ENCODE results near the gene ABCG2. TPM values are rescaled to one million over a fixed set of nuclear protein-coding genes. Genes with fewer than 3 reads are reported as not detected.

ABCG2 gene
- polyA plus RNA-seq, 2 of the 4 experiments (the other 2 are of a cell fraction): 27.9 to 55.3 TPM

- no peak for FAIRE-seq
- Histone ChIP-seq H3K9me3 (no peaks in the 10 kb centered on the region), H3K4me3 (no peak overlapping the region), H3K4me1 (no peaks in the 10 kb centered on the region), H3K27ac (no peak overlapping the region), H3K4me2 (no peak overlapping the region)
- ATAC-seq: no peak
- CTCF ChIA-PET: no interaction called here
- no peak for DNase-seq (ENCODE audit: low read depth in 1 of 2, low spot score in 1 of 2)
- no peak for TF ChIP-seq HES2 (IDR thresholded peaks at IDR 0.05)
- TF ChIP-seq HOXB13 (CRISPR knock-in tag; IDR thresholded peaks at IDR 0.05; ENCODE audit: low read depth): no peak
- TF ChIP-seq FOSB (CRISPR knock-in tag; IDR thresholded peaks at IDR 0.05): no peak
- TF ChIP-seq EHF (CRISPR knock-in tag; IDR thresholded peaks at IDR 0.05): no peak
- no peak for TF ChIP-seq PHF8 (IDR thresholded peaks at IDR 0.05; ENCODE audit: borderline replicate concordance, low read depth)
- TF ChIP-seq NFE2L2 (conservative IDR thresholded peaks at IDR 0.05; ENCODE audit: low read length): no peak
- TF ChIP-seq RAD21 (conservative IDR thresholded peaks at IDR 0.05 in 1 of 2, IDR thresholded peaks at IDR 0.05 in 1 of 2): no peak
- no peak for TF ChIP-seq HMGXB4 (CRISPR knock-in tag; IDR thresholded peaks at IDR 0.05; ENCODE audit: borderline replicate concordance)
- no peak for TF ChIP-seq CBX8 (IDR thresholded peaks at IDR 0.05)
- no peak for TF ChIP-seq MYC (IDR thresholded peaks at IDR 0.05; ENCODE audit: borderline replicate concordance, low read length)
- no peak for TF ChIP-seq POLR2AphosphoS2 (conservative IDR thresholded peaks at IDR 0.05; ENCODE audit: low read length)
- TF ChIP-seq HEYL (CRISPR knock-in tag; IDR thresholded peaks at IDR 0.05): no peak
- TF ChIP-seq FOXS1 (CRISPR knock-in tag; IDR thresholded peaks at IDR 0.05): no peak
- TF ChIP-seq MAX (IDR thresholded peaks at IDR 0.05): no peak
- TF ChIP-seq MAZ (IDR thresholded peaks at IDR 0.05; ENCODE audit: borderline replicate concordance, low read depth, low read length): no peak
- TF ChIP-seq RNF2 (IDR thresholded peaks at IDR 0.05; ENCODE audit: borderline replicate concordance, low read depth): no peak
- no peak for TF ChIP-seq JUN (IDR thresholded peaks at IDR 0.05)
- TF ChIP-seq JUNB (IDR thresholded peaks at IDR 0.05): no peak
- TF ChIP-seq ZSCAN20 (CRISPR knock-in tag; IDR thresholded peaks at IDR 0.05): no peak
- no peak for TF ChIP-seq HOXA7 (CRISPR knock-in tag; IDR thresholded peaks at IDR 0.05)
- POLR2A ChIA-PET: no interaction called here
Observed at GRCh38 chr4:88045021-88045420, 113.4 kb downstream of the ABCG2 start.

- H3K27ac ChIP-seq: no peak overlapping the region
Observed at GRCh38 chr4:88043586-88044340, 114.7 kb downstream of the ABCG2 start.

More at GRCh38 chr4:88043586-88044340, 114.7 kb downstream of the ABCG2 start:
- CTCF ChIA-PET: interaction anchor here (2.5 kb wide), 1 partner anchor 11 kb away, joined by 6 read pairs; no protein-coding TSS in a partner anchor
- TF ChIP-seq FOSB (CRISPR knock-in tag; IDR thresholded peaks at IDR 0.05) (no peak), RARB (CRISPR knock-in tag; IDR thresholded peaks at IDR 0.05) (no peak), EP300 (IDR thresholded peaks at IDR 0.05) (no peak), JUNB (IDR thresholded peaks at IDR 0.05) (no peak), HDAC2 (IDR thresholded peaks at IDR 0.05) (no peak), ZFP36 (IDR thresholded peaks at IDR 0.05; ENCODE audit: borderline replicate concordance, partially characterized antibody) (no peak), ATOH8 (CRISPR knock-in tag; IDR thresholded peaks at IDR 0.05; ENCODE audit: low read depth) (no peak), ZNF302 (CRISPR knock-in tag; IDR thresholded peaks at IDR 0.05) (no peak), CHD4 (IDR thresholded peaks at IDR 0.05; ENCODE audit: borderline replicate concordance) (no peak), MAZ (IDR thresholded peaks at IDR 0.05; ENCODE audit: borderline replicate concordance, low read depth, low read length) (no peak), HOXA7 (CRISPR knock-in tag; IDR thresholded peaks at IDR 0.05) (no peak), HMGXB4 (CRISPR knock-in tag; IDR thresholded peaks at IDR 0.05; ENCODE audit: borderline replicate concordance) (no peak), ELK1 (IDR thresholded peaks at IDR 0.05; ENCODE audit: low read depth, low read length) (no peak)
- 90% methylated on average over 8 of the region's 8 CpGs for WGBS (ENCODE audit: missing lambda C conversion rate)
- Histone ChIP-seq H3K4me2 (no peak overlapping the region), H3K4me1 (no peaks in the 10 kb centered on the region), H3K9me3 (no peaks in the 10 kb centered on the region), H3K4me3 (no peak overlapping the region)
- no peak for ATAC-seq
- DNase-seq (ENCODE audit: low read depth in 1 of 2, low spot score in 1 of 2): no peak
- no peak for FAIRE-seq
- POLR2A ChIA-PET: no interaction called here

Data from A549 (cell line).